Loucy (cell line): ENCODE results near the gene PDE8A.

Experiments used
- CTCF ChIP-seq: fragments of 200-600 bp; sonication (generic); conservative IDR thresholded peaks from 2 replicates; pipeline ENCODE4 v1.5.1; 2014; ENCODE audit warnings: mild to moderate bottlenecking, antibody characterized with exemption, low read length
- EZH2phosphoT487 ChIP-seq: fragments of 200-600 bp; IDR thresholded peaks from 2 replicates; pipeline ENCODE4 v1.6.1; 2018; ENCODE audit warnings: antibody characterized with exemption, mild to moderate bottlenecking, moderate library complexity, borderline replicate concordance

- no peak for TF ChIP-seq EZH2phosphoT487
- TF ChIP-seq CTCF: no peak
Observed at GRCh38 chr15:85027421-85027820, 45.8 kb downstream of the PDE8A start.
